H1 (cell line): Measurements from ENCODE around the gene ZNF516. TPM values are rescaled to one million over a fixed set of nuclear protein-coding genes. Genes with fewer than 3 reads are reported as not detected.

Source experiments
- CTCF ChIA-PET: fragments of 300-600 bp; sonication (Branson Sonifier 250); formaldehyde crosslinking; loops from one replicate; lab custom pipeline; 2021; ENCODE audit not compliant: partially characterized antibody; lab: Charles Lee
- POLR2A ChIA-PET: fragments of 300-600 bp; sonication (Branson Sonifier 250); formaldehyde crosslinking; loops from one replicate; lab custom pipeline; 2021; ENCODE audit warnings: inconsistent platforms; ENCODE audit not compliant: partially characterized antibody; lab: Charles Lee
- DNase-seq, 2 experiments: peaks; one replicate each; pipeline versions ENCODE4 v3.0.0 to v3.0.0-alpha.2; 2010 to 2022; ENCODE audit warnings: low spot score in 2 of 2, low read depth in 1 of 2, mixed read lengths in 1 of 2
- FAIRE-seq: peaks from 2 replicates; lab custom pipeline; 2011; peaks lifted over from hg19 to GRCh38; lab: Jason Lieb, UNC
- H2AFZ ChIP-seq: 2 replicates; pipeline ENCODE4 v1.8.1; 2012; ENCODE audit warnings: low read length, inconsistent platforms
- H2AK5ac ChIP-seq: 2 replicates; pipeline ENCODE4 v1.6.1; 2013; ENCODE audit warnings: low read depth, low read length
- H2BK120ac ChIP-seq: replicated peaks from 2 replicates; pipeline ENCODE3; 2013; ENCODE audit warnings: low read depth, low read length, inconsistent platforms
- H2BK12ac ChIP-seq: 2 replicates; pipeline ENCODE4 v1.6.1; 2013; ENCODE audit warnings: low read depth, low read length
- H2BK15ac ChIP-seq: 2 replicates; pipeline ENCODE4 v1.6.1; 2013; ENCODE audit warnings: low read length
- H2BK20ac ChIP-seq: 2 replicates; pipeline ENCODE4 v1.6.1; 2013; ENCODE audit warnings: low read length
- H2BK5ac ChIP-seq: 2 replicates; pipeline ENCODE4 v1.6.1; 2013; ENCODE audit warnings: low read depth, low read length
- H3K14ac ChIP-seq: 2 replicates; pipeline ENCODE4 v1.6.1; 2013; ENCODE audit warnings: inconsistent platforms; ENCODE audit not compliant: insufficient read length
- H3K18ac ChIP-seq: 2 replicates; pipeline ENCODE4 v1.6.1; 2013; ENCODE audit warnings: low read length; ENCODE audit errors: extremely low read depth
- H3K23ac ChIP-seq: 2 replicates; pipeline ENCODE4 v1.6.1; 2013; ENCODE audit warnings: inconsistent platforms; ENCODE audit not compliant: insufficient read length
- H3K23me2 ChIP-seq: 2 replicates; pipeline ENCODE4 v1.6.1; 2013; ENCODE audit warnings: low read depth, low read length
- H3K27ac ChIP-seq: 2 replicates; pipeline ENCODE4 v1.6.1; 2011; ENCODE audit warnings: low read depth, low read length, inconsistent platforms
- H3K27me3 ChIP-seq, 4 experiments: replicated peaks in 1 of 4; 1 replicate in 1 of 4; 2 replicates in 3 of 4; pipeline versions ENCODE4 v1.6.1 to v1.8.1; 2011 to 2013; ENCODE audit warnings: low read length in 3 of 4, mild to moderate bottlenecking in 3 of 4, inconsistent platforms in 2 of 4, mixed read lengths in 2 of 4, moderate library complexity in 1 of 4; ENCODE audit not compliant: control insufficient read depth in 3 of 4, insufficient read depth in 3 of 4; ENCODE audit errors: extremely low read depth in 1 of 4
- H3K36me3 ChIP-seq, 4 experiments: 2 replicates each; pipeline versions ENCODE4 v1.6.1 to v1.8.1; 2011 to 2013; ENCODE audit warnings: mild to moderate bottlenecking in 4 of 4, low read length in 3 of 4, moderate library complexity in 2 of 4, control low read depth in 1 of 4, inconsistent platforms in 1 of 4; ENCODE audit not compliant: insufficient read depth in 4 of 4, control insufficient read depth in 2 of 4
- H3K4ac ChIP-seq: replicated peaks from 2 replicates; pipeline ENCODE3; 2013; ENCODE audit warnings: low read length, low read depth, mixed read lengths, inconsistent platforms; ENCODE audit not compliant: insufficient read length
- H3K4me1 ChIP-seq, 4 experiments: replicated peaks in 1 of 4; 1 replicate in 1 of 4; 2 replicates in 3 of 4; pipeline versions ENCODE4 v1.6.1 to v1.8.1; 2011 to 2013; ENCODE audit warnings: low read length in 3 of 4, inconsistent platforms in 2 of 4, mixed read lengths in 1 of 4; ENCODE audit not compliant: insufficient read depth in 4 of 4, control insufficient read depth in 3 of 4
- H3K4me2 ChIP-seq, 2 experiments: 2 replicates each; pipeline versions ENCODE4 v1.6.1 to v1.8.1; 2011 to 2013; ENCODE audit warnings: low read depth in 2 of 2, low read length in 2 of 2, control low read depth in 1 of 2, inconsistent platforms in 1 of 2, mild to moderate bottlenecking in 1 of 2; ENCODE audit not compliant: insufficient read depth in 1 of 2
- H3K4me3 ChIP-seq, 4 experiments: fragments of 200-600, 300-600 bp in 1 of 4; sonication (generic), shearing (Covaris generic), sonication (Bioruptor Twin) in 1 of 4; 2 replicates each; pipeline versions ENCODE4 v1.5.1 to v1.8.1; 2011 to 2016; ENCODE audit warnings: low read length in 4 of 4, low read depth in 3 of 4, control low read depth in 2 of 4, inconsistent platforms in 2 of 4, mild to moderate bottlenecking in 2 of 4, mixed read lengths in 1 of 4, moderate library complexity in 1 of 4; ENCODE audit not compliant: insufficient read depth in 2 of 4; ENCODE audit errors: extremely low read depth in 1 of 4
- H3K56ac ChIP-seq: replicated peaks from 2 replicates; pipeline ENCODE3; 2013; ENCODE audit warnings: low read depth, mild to moderate bottlenecking, mixed read lengths, low read length, inconsistent platforms; ENCODE audit not compliant: insufficient read length
- H3K79me1 ChIP-seq: 2 replicates; pipeline ENCODE4 v1.6.1; 2013; ENCODE audit warnings: low read depth, low read length, control low read depth
- H3K79me2 ChIP-seq, 2 experiments: 2 replicates each; pipeline versions ENCODE4 v1.6.1 to v1.8.1; 2012 to 2013; ENCODE audit warnings: low read length in 2 of 2, mild to moderate bottlenecking in 2 of 2, inconsistent platforms in 1 of 2; ENCODE audit not compliant: insufficient read depth in 2 of 2, control insufficient read depth in 1 of 2
- H3K9ac ChIP-seq, 4 experiments: replicated peaks in 1 of 4; 1 replicate in 1 of 4; 2 replicates in 3 of 4; pipeline versions ENCODE4 v1.6.1 to v1.8.1; 2011 to 2013; ENCODE audit warnings: low read depth in 3 of 4, low read length in 3 of 4, control low read depth in 2 of 4, mild to moderate bottlenecking in 2 of 4, moderate library complexity in 2 of 4, inconsistent platforms in 1 of 4; ENCODE audit errors: extremely low read depth in 1 of 4
- H3K9me3 ChIP-seq, 2 experiments: 2 replicates each; pipeline versions ENCODE4 v1.6.1 to v1.8.1; 2012 to 2013; ENCODE audit warnings: mild to moderate bottlenecking in 2 of 2, moderate library complexity in 2 of 2, control low read depth in 1 of 2, inconsistent platforms in 1 of 2, low read depth in 1 of 2, low read length in 1 of 2, mixed read lengths in 1 of 2; ENCODE audit not compliant: insufficient read depth in 2 of 2
- H4K20me1 ChIP-seq, 2 experiments: replicated peaks in 1 of 2; 2 replicates each; pipeline versions ENCODE3 to v1.8.1; 2011 to 2013; ENCODE audit warnings: inconsistent platforms in 2 of 2, low read length in 2 of 2, mild to moderate bottlenecking in 1 of 2; ENCODE audit not compliant: insufficient read depth in 2 of 2, control insufficient read depth in 1 of 2
- H4K5ac ChIP-seq: 2 replicates; pipeline ENCODE4 v1.6.1; 2013; ENCODE audit warnings: low read length, low read depth, mixed read lengths, inconsistent platforms; ENCODE audit not compliant: insufficient read length
- H4K8ac ChIP-seq: 2 replicates; pipeline ENCODE4 v1.8.0; 2013; ENCODE audit warnings: mild to moderate bottlenecking, moderate library complexity, low read length, inconsistent platforms; ENCODE audit not compliant: insufficient read depth; ENCODE audit errors: extremely low read depth
- H4K91ac ChIP-seq: replicated peaks from 2 replicates; pipeline ENCODE3; 2013; ENCODE audit warnings: low read length, mixed read lengths, inconsistent platforms; ENCODE audit not compliant: insufficient read length
- ASH2L ChIP-seq: fragments of 200-600, 300-600 bp; sonication (generic); IDR thresholded peaks from one replicate; pipeline ENCODE4 v1.7.1; 2017; ENCODE audit warnings: low read length
- CTBP2 ChIP-seq: IDR thresholded peaks from 2 replicates; pipeline ENCODE4 v1.7.0; 2011; ENCODE audit warnings: borderline replicate concordance, mild to moderate bottlenecking, moderate library complexity, mixed read lengths, low read length; ENCODE audit not compliant: insufficient read depth, insufficient read length
- EZH2 ChIP-seq: fragments of 200-600 bp; sonication (generic); IDR thresholded peaks from 2 replicates; pipeline ENCODE4 v1.7.1; 2012; ENCODE audit warnings: low read depth, mild to moderate bottlenecking, moderate library complexity, low read length, inconsistent platforms; ENCODE audit not compliant: severe bottlenecking
- POLR2A ChIP-seq, 2 experiments: IDR thresholded peaks; 1 replicate in 1 of 2; 2 replicates in 1 of 2; pipeline ENCODE4 v1.6.1; 2011; ENCODE audit warnings: low read depth in 2 of 2, low read length in 2 of 2, mild to moderate bottlenecking in 2 of 2; ENCODE audit errors: control extremely low read depth in 1 of 2
- POU5F1 ChIP-seq: IDR thresholded peaks from 2 replicates; pipeline ENCODE4 v1.6.1; 2011; ENCODE audit warnings: low read depth, mild to moderate bottlenecking, low read length, moderate library complexity
- RBBP5 ChIP-seq: IDR thresholded peaks from 2 replicates; pipeline ENCODE4 v1.7.1; 2012; ENCODE audit warnings: low read depth, mild to moderate bottlenecking, inconsistent platforms, low read length, moderate library complexity, borderline replicate concordance
- TAF1 ChIP-seq: IDR thresholded peaks from 2 replicates; pipeline ENCODE4 v1.6.1; 2011; ENCODE audit warnings: mild to moderate bottlenecking, low read depth, low read length
- YY1 ChIP-seq: IDR thresholded peaks from 2 replicates; pipeline ENCODE4 v1.6.1; 2011; ENCODE audit warnings: low read depth, mild to moderate bottlenecking, low read length
- WGBS, 2 experiments: shearing (Covaris generic) in 1 of 2; methylation state at CpG; one replicate each; pipeline versions ENCODE4 v1.1.6 to v1.1.7; 2013 to 2015; ENCODE audit warnings: low lambda C conversion rate in 2 of 2, mixed read lengths in 2 of 2, inconsistent platforms in 1 of 2, low coverage in 1 of 2, missing lambda C conversion rate in 1 of 2; ENCODE audit not compliant: insufficient replicate concordance in 2 of 2, insufficient coverage in 1 of 2, insufficient read length in 1 of 2; ENCODE audit errors: extremely low coverage in 1 of 2, missing lambda C conversion rate in 1 of 2; 5-methylcytosine and 5-hydroxymethylcytosine counted together
- polyA plus RNA-seq, 7 experiments: library from polyadenylated mRNA; depleted of rRNA in 3 of 7; stranded (reverse) in 5 of 7; unstranded in 2 of 7; fragments of >200 nt in 5 of 7; fragments of 200-250 nt in 2 of 7; gene quantifications; 1 replicate in 5 of 7; 2 replicates in 1 of 7; 4 replicates in 1 of 7; pipeline versions ENCODE4 v1.2.1 to v1.2.3, GENCODE V29; 2011 to 2013; ENCODE audit warnings: missing spikeins in 2 of 7, mixed read lengths in 2 of 7
- total RNA-seq: library from RNA; stranded (reverse); fragmentation: NEBNext Ultra II Directional; extraction: Animal tissue kit (Norgen Biotek cat#: 25700); gene quantifications from 2 replicates; pipeline ENCODE4 v1.2.1, GENCODE V29; 2021
- TF ChIP-seq, protein P1 (sequence below), 3 experiments: IDR thresholded peaks; 1 replicate in 2 of 3; 2 replicates in 1 of 3; pipeline versions ENCODE4 v1.5.1 to v1.6.1; 2011; ENCODE audit warnings: low read length in 3 of 3, mild to moderate bottlenecking in 3 of 3, inconsistent platforms in 2 of 3, low read depth in 1 of 3, moderate library complexity in 1 of 3; ENCODE audit not compliant: insufficient read depth in 1 of 3; ENCODE audit errors: control extremely low read depth in 1 of 3

Gene ZNF516
- total and polyA plus RNA-seq, 2 of the 8 experiments (the other 6 are each of a cell fraction or from before 2014, with no cell fraction given), result 7.3 to 17.0 TPM

DNA sequence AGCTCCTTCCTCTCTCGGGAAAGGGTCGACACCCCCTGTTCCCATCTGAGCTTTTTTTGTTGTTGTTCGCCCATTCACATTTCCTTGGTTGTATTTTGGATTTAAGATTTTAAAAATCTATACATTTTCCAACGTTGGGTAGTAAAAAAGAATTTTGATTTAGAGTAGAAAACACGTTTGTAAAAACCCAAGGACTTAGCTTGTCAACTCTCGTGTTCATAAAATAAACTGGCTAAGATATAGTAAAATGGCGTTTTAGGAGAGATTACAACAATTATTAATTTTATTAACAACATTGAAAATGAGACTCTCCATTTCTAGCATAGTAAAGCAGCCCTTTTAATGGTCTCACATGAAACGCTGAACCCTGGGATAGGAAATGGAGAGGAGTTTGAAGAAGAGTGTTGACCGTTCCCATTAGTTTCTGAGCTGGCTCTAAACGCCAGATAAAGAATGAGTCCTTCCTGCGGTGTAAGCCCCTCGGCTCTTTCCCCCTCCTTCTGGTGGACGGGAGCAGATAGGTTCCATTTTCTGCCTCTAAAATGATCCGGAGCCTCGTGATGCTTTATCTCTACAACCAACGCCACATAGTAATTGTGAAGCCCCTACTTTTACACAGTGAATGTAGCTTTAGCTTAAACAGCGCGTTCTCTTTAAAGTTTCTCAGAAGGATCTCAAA is 24.0 kb upstream of the ZNF516 start:
- Histone ChIP-seq H4K20me1 (no peaks in the 10 kb centered on the region), H4K8ac (no peak overlapping the region), H3K18ac (no peak overlapping the region), H3K9me3 (no peaks in the 10 kb centered on the region), H3K27me3 (peaks cover 0 to 4% (median 0%) of the 10 kb centered on the region in 4 experiments; a peak in 2 of 7 replicates), H3K4me2 (peak overlapping the region; percentile 70 to 96), H3K23ac (no peak overlapping the region), H3K9ac (peak overlapping the region in 2 of 4 experiments; percentile 28 to 65; a peak in 2 of 7 replicates), H3K56ac (no peak overlapping the region), H3K36me3 (no peaks in the 10 kb centered on the region), H2BK20ac (no peak overlapping the region), H2BK5ac (no peak overlapping the region), H3K14ac (no peak overlapping the region), H4K91ac (no peak overlapping the region), H2BK120ac (no peak overlapping the region), H2AK5ac (no peak overlapping the region), H3K4me3 (peak overlapping the region; percentile 42 to 61 (median 51); a peak in 6 of 8 replicates), H2BK15ac (no peak overlapping the region), H4K5ac (no peak overlapping the region), H3K23me2 (peaks cover 5% of the 10 kb centered on the region), H3K27ac (no peak overlapping the region), H3K4me1 (peaks cover 3 to 11% (median 6%) of the 10 kb centered on the region in 4 experiments; a peak in 5 of 7 replicates), H3K79me1 (no peaks in the 10 kb centered on the region), H3K79me2 (no peaks in the 10 kb centered on the region), H2AFZ (peak overlapping the region; percentile 22), H3K4ac (no peak overlapping the region), H2BK12ac (peak overlapping the region; percentile 35; the same call in 1 of the 2 replicates)
- TF ChIP-seq YY1 (peak; percentile 50), POU5F1 (no peak), TAF1 (peak; percentile 12; the same call in 1 of the 2 replicates), EZH2 (peak; percentile 21), RBBP5 (no peak), CTBP2 (no peak), ASH2L (peak; percentile 31), POLR2A (IDR thresholded peaks at IDR 0.05; ENCODE audit: control extremely low read depth in 1 of 2, low read depth in 2 of 2, low read length in 2 of 2) (peak in 1 of 2 experiments; percentile 36; a peak in 1 of 3 replicates)
- TF ChIP-seq, protein P1, sequence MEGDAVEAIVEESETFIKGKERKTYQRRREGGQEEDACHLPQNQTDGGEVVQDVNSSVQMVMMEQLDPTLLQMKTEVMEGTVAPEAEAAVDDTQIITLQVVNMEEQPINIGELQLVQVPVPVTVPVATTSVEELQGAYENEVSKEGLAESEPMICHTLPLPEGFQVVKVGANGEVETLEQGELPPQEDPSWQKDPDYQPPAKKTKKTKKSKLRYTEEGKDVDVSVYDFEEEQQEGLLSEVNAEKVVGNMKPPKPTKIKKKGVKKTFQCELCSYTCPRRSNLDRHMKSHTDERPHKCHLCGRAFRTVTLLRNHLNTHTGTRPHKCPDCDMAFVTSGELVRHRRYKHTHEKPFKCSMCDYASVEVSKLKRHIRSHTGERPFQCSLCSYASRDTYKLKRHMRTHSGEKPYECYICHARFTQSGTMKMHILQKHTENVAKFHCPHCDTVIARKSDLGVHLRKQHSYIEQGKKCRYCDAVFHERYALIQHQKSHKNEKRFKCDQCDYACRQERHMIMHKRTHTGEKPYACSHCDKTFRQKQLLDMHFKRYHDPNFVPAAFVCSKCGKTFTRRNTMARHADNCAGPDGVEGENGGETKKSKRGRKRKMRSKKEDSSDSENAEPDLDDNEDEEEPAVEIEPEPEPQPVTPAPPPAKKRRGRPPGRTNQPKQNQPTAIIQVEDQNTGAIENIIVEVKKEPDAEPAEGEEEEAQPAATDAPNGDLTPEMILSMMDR (IDR thresholded peaks at IDR 0.05; ENCODE audit: control extremely low read depth in 1 of 3, insufficient read depth in 1 of 3, low read depth in 1 of 3, low read length in 3 of 3), result peak in 1 of 3 experiments; percentile 0; a peak in 1 of 4 replicates
- POLR2A ChIA-PET, result interaction anchor here (0.7 to 2.3 kb wide), 10 partner anchors 9 to 163 kb away, joined by 3 to 13 read pairs (median 4); partner anchors contain the start of gene ZNF516
- DNase-seq (no peak), FAIRE-seq (peak; percentile 78)
- WGBS, 2 experiments, result 16% methylated on average over 18 of the region's 18 CpGs; no CpG with 5 or more reads in 1 of the 2 experiments
- CTCF ChIA-PET, result interaction anchor here (0.6 to 4.1 kb wide), 11 partner anchors 10 to 179 kb away, joined by 3 to 12 read pairs (median 4); no protein-coding TSS in a partner anchor
